ENCODE results near the gene GOLPH3.

GOLPH3 gene

GRCh38 chr5:32102254-32102986, 71.7 kb downstream of the GOLPH3 start:
- no peak for DNase-seq (ENCODE audit: extremely low read depth, low read depth)
- H3K4me3 ChIP-seq (replicated peaks; ENCODE audit: low read depth, low read length) = no peak overlapping the region
- no peak for TF ChIP-seq CTCF (IDR thresholded peaks at IDR 0.05; ENCODE audit: low read depth, low read length, missing control alignments)

- no peak overlapping the region for H3K4me3 ChIP-seq (replicated peaks; ENCODE audit: low read depth, low read length)
- TF ChIP-seq CTCF (IDR thresholded peaks at IDR 0.05; ENCODE audit: low read depth, low read length, missing control alignments) = no peak
- no peak for DNase-seq (ENCODE audit: extremely low read depth, low read depth)
Observed at GRCh38 chr5:32100691-32101302, 73.3 kb downstream of the GOLPH3 start.

- DNase-seq (ENCODE audit: extremely low read depth, low read depth) = no peak
- TF ChIP-seq CTCF (IDR thresholded peaks at IDR 0.05; ENCODE audit: low read depth, low read length, missing control alignments) = no peak
- H3K4me3 ChIP-seq (replicated peaks; ENCODE audit: low read depth, low read length) = no peak overlapping the region
Observed at GRCh38 chr5:32100230-32100629, 73.9 kb downstream of the GOLPH3 start.

- no peak for DNase-seq (ENCODE audit: extremely low read depth, low read depth)
- TF ChIP-seq CTCF (IDR thresholded peaks at IDR 0.05; ENCODE audit: low read depth, low read length, missing control alignments) = no peak
- H3K4me3 ChIP-seq (replicated peaks; ENCODE audit: low read depth, low read length) = no peak overlapping the region
Observed at GRCh38 chr5:32099486-32100035, 74.6 kb downstream of the GOLPH3 start.

DNA sequence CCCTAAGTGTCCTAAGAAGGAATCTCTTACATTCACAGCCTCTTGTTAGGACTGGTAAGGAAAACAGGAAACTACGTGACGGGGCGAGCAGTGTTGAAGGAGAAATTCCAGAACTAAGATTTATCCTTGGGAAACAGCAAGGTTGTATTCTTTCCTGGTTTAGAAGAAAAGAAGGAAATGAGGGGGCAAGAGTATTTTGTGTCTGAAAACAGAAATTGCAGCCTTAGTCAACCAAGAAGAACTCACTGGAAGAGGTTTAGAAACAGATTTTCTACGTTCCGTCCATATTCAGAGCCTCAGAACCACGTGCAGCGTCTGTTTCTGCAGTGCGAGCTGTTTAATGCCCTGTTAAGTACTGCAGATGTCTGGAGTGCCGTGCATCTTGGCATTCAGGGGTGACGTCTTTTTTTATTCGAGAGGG, 75.2 kb downstream of the GOLPH3 start:
- TF ChIP-seq CTCF (IDR thresholded peaks at IDR 0.05; ENCODE audit: low read depth, low read length, missing control alignments) = no peak
- no peak for DNase-seq (ENCODE audit: extremely low read depth, low read depth)
- no peak overlapping the region for H3K4me3 ChIP-seq (replicated peaks; ENCODE audit: low read depth, low read length)

GRCh38 chr5:32098291-32098690, 75.8 kb downstream of the GOLPH3 start:
- H3K4me3 ChIP-seq (replicated peaks; ENCODE audit: low read depth, low read length) = no peak overlapping the region
- TF ChIP-seq CTCF (IDR thresholded peaks at IDR 0.05; ENCODE audit: low read depth, low read length, missing control alignments) = no peak

More at GRCh38 chr5:32098291-32098690, 75.8 kb downstream of the GOLPH3 start:
- DNase-seq (ENCODE audit: extremely low read depth, low read depth) = no peak

Data from HFF-Myc (cell line).